OCI-LY3 (cell line): ENCODE data around the gene TRIML1.

ENCODE experiments used
- EZH2phosphoT487 ChIP-seq: fragments of 200-600 bp; shearing (Covaris generic); IDR thresholded peaks from 2 replicates; pipeline ENCODE4 v1.6.1; 2018; ENCODE audit warnings: antibody characterized with exemption, mixed run types, low read depth
- TF ChIP-seq, protein P1 (sequence below): fragments of 200-600, 300-600 bp; sonication (generic); IDR thresholded peaks from 2 replicates; pipeline ENCODE4 v1.5.1; 2014; ENCODE audit warnings: antibody characterized with exemption, low read length, low read depth

DNA sequence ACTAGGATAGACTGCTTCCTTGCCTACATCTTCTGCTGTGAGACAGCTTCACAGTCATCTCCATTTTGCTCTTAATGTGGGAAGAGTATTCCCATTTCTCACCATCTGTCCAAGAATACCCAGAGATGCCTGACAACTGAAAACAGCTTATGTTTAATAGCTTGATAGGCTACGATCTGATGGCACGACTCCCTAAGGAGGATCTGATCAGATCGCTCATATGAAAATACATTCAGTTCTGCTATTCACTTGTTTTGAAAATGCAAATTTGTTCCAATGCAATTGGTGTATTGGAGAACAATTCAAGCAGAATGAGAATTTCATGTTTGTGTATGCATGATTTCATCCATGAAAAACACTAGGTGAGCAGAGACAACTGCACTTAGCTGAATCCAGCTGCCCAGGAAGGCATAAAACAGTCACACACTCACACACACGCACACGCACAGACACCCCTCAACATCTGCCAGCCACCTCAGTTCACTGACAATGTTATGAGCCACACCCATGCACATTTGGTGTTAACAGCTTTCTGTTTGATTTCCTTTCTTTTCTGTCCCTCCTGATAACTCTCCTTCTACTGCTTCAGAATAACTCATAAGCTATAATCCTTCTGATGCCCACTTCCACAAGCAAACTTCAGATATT, 29.6 kb downstream of the TRIML1 start:
- TF ChIP-seq, protein P1, sequence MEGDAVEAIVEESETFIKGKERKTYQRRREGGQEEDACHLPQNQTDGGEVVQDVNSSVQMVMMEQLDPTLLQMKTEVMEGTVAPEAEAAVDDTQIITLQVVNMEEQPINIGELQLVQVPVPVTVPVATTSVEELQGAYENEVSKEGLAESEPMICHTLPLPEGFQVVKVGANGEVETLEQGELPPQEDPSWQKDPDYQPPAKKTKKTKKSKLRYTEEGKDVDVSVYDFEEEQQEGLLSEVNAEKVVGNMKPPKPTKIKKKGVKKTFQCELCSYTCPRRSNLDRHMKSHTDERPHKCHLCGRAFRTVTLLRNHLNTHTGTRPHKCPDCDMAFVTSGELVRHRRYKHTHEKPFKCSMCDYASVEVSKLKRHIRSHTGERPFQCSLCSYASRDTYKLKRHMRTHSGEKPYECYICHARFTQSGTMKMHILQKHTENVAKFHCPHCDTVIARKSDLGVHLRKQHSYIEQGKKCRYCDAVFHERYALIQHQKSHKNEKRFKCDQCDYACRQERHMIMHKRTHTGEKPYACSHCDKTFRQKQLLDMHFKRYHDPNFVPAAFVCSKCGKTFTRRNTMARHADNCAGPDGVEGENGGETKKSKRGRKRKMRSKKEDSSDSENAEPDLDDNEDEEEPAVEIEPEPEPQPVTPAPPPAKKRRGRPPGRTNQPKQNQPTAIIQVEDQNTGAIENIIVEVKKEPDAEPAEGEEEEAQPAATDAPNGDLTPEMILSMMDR, result no peak
- TF ChIP-seq EZH2phosphoT487, result no peak
